HepG2 (cell line): ENCODE data around the gene SLA2. TPM values are rescaled to one million over a fixed set of nuclear protein-coding genes. Genes with fewer than 3 reads are reported as not detected.

Source experiments
- EZH2 ChIP-seq: conservative IDR thresholded peaks from 2 replicates; pipeline ENCODE4 v1.6.1; 2012; ENCODE audit warnings: mild to moderate bottlenecking, low read depth, low read length, moderate library complexity
- MIXL1 ChIP-seq: IDR thresholded peaks from 2 replicates; pipeline ENCODE4 v1.6.1; 2016
- NAIF1 ChIP-seq: sonication (generic); formaldehyde crosslinking; IDR thresholded peaks from 2 replicates; pipeline ENCODE4 v1.5.0; 2020; ENCODE audit warnings: mild to moderate bottlenecking, missing genetic modification reagents, borderline replicate concordance
- PHF21A ChIP-seq: sonication (generic); formaldehyde crosslinking; IDR thresholded peaks from 2 replicates; pipeline ENCODE4 v1.5.0; 2020; ENCODE audit warnings: mild to moderate bottlenecking, missing genetic modification reagents
- PRPF4 ChIP-seq: fragments of 200-400 bp; formaldehyde crosslinking; IDR thresholded peaks from 2 replicates; pipeline ENCODE4 v1.6.1; 2016; ENCODE audit warnings: low read length, low read depth; ENCODE audit not compliant: poor library complexity, severe bottlenecking
- YY1 ChIP-seq: IDR thresholded peaks from 2 replicates; pipeline ENCODE4 v1.6.1; 2011; ENCODE audit warnings: low read length, low read depth, moderate library complexity, mild to moderate bottlenecking; ENCODE audit not compliant: insufficient read depth, insufficient replicate concordance
- ZMAT5 ChIP-seq: sonication (generic); formaldehyde crosslinking; IDR thresholded peaks from 2 replicates; pipeline ENCODE4 v1.5.0; 2020; ENCODE audit warnings: mild to moderate bottlenecking, low read depth, missing genetic modification reagents, borderline replicate concordance
- ZNF10 ChIP-seq: sonication (generic); formaldehyde crosslinking; IDR thresholded peaks from 2 replicates; pipeline ENCODE4 v1.4.0; 2020; ENCODE audit warnings: mild to moderate bottlenecking, low read depth, missing genetic modification reagents, borderline replicate concordance
- ZNF503 ChIP-seq: sonication (generic); formaldehyde crosslinking; IDR thresholded peaks from 2 replicates; pipeline ENCODE4 v1.4.0; 2020; ENCODE audit warnings: missing genetic modification reagents
- ZNF543 ChIP-seq: sonication (generic); formaldehyde crosslinking; IDR thresholded peaks from 2 replicates; pipeline ENCODE4 v1.4.0; 2020; ENCODE audit warnings: mild to moderate bottlenecking, missing genetic modification reagents
- ZNF558 ChIP-seq: sonication (generic); formaldehyde crosslinking; IDR thresholded peaks from 2 replicates; pipeline ENCODE4 v1.9.0; 2022; ENCODE audit warnings: mild to moderate bottlenecking, missing genetic modification reagents, borderline replicate concordance
- ZNF574 ChIP-seq: sonication (generic); formaldehyde crosslinking; IDR thresholded peaks from 2 replicates; pipeline ENCODE4 v1.4.0; 2020; ENCODE audit warnings: missing genetic modification reagents
- polyA plus RNA-seq, 8 experiments: library from polyadenylated mRNA; depleted of rRNA in 3 of 8; stranded (reverse) in 7 of 8; unstranded in 1 of 8; fragments of >200 nt; fragmentation: Illumina TruSeq in 4 of 8; extraction: Trizol in 4 of 8; gene quantifications; 2 replicates each; pipeline versions ENCODE4 v1.2.1 to v1.2.3, GENCODE V29; 2011 to 2016; ENCODE audit warnings: low read depth in 4 of 8, missing spikeins in 1 of 8, mixed read lengths in 1 of 8; ENCODE audit not compliant: insufficient read depth in 1 of 8
- total RNA-seq, 5 experiments: library from RNA; depleted of rRNA; stranded (reverse); fragments of >200 nt; fragmentation: Illumina TruSeq; extraction: Trizol; gene quantifications; 2 replicates each; pipeline ENCODE4 v1.2.3, GENCODE V29; 2016; ENCODE audit warnings: low read depth in 1 of 5
- TF ChIP-seq, protein P1 (sequence below): IDR thresholded peaks from 2 replicates; pipeline ENCODE4 v1.6.1; 2016; ENCODE audit warnings: low read depth, borderline replicate concordance
- TF ChIP-seq, protein P2 (sequence below): sonication (generic); formaldehyde crosslinking; IDR thresholded peaks from 2 replicates; pipeline ENCODE4 v1.4.0; 2020; ENCODE audit warnings: missing genetic modification reagents
- TF ChIP-seq, protein P3 (sequence below): sonication (generic); formaldehyde crosslinking; IDR thresholded peaks from 2 replicates; pipeline ENCODE4 v1.4.0; 2020; ENCODE audit warnings: missing genetic modification reagents; ENCODE audit errors: not compliant biosample characterization
- TF ChIP-seq, protein P4 (sequence below): sonication (generic); formaldehyde crosslinking; IDR thresholded peaks from 2 replicates; pipeline ENCODE4 v1.4.0; 2020; ENCODE audit warnings: missing genetic modification reagents

Gene SLA2
- total and polyA plus RNA-seq, 2 of the 13 experiments (the other 11 are each of a cell fraction or from before 2014, with no cell fraction given), result 1.6 to 3.6 TPM

DNA sequence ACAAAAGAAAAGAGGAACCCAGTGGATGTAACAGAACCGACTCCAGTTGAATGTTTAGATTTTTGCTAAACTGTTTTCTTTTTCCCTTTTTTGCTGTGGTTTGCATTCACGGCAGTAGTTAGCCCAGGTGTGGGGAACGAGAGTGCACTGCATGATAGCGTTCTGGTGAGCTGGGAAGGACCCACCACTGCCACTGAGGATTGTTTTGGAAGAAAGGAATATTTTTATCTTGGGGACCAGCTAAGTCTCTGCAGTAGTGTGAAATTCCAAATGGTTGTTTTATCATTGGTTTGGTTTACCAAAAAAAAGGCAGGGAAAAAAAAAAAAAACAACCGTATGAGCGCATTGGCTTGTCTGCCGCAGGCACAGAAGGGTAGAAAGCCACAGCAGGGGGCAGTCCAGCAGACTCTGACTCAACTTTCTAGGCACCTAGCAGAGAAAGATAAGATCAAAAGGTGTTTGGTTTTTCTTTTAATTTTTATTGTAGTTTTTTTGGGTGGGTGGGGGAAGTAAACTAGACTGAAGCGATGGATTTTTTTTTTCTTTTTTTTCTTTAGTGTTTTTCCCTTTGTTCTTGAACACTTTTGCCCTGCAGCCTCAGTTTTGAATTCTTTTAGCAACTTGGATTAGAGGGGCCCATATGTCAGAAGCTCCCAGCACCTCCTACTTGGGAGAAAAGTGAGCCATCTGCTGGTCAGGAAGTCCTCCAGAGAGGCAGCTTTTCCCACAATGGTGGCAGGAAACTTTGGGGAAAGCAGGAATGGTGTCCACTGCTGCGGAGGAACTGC, 53.9 kb downstream of the SLA2 start (continued):
- TF ChIP-seq PRPF4 (peak; percentile 54), MIXL1 (no peak), ZNF574 (CRISPR knock-in tag) (peak; percentile 85), ZMAT5 (CRISPR knock-in tag) (no peak), ZNF10 (CRISPR knock-in tag) (no peak), EZH2 (no peak), ZNF558 (CRISPR knock-in tag) (no peak), YY1 (peak; percentile 51), ZNF543 (no peak), ZNF503 (CRISPR knock-in tag) (no peak), NAIF1 (CRISPR knock-in tag) (no peak), PHF21A (CRISPR knock-in tag) (no peak)
- TF ChIP-seq, protein P1, sequence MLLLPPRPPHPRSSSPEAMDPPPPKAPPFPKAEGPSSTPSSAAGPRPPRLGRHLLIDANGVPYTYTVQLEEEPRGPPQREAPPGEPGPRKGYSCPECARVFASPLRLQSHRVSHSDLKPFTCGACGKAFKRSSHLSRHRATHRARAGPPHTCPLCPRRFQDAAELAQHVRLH (CRISPR knock-in tag), result peak; percentile 39; the same call in 1 of the 2 replicates
- TF ChIP-seq, protein P2, sequence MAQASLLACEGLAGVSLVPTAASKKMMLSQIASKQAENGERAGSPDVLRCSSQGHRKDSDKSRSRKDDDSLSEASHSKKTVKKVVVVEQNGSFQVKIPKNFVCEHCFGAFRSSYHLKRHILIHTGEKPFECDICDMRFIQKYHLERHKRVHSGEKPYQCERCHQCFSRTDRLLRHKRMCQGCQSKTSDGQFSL, result no peak
- TF ChIP-seq, protein P3, sequence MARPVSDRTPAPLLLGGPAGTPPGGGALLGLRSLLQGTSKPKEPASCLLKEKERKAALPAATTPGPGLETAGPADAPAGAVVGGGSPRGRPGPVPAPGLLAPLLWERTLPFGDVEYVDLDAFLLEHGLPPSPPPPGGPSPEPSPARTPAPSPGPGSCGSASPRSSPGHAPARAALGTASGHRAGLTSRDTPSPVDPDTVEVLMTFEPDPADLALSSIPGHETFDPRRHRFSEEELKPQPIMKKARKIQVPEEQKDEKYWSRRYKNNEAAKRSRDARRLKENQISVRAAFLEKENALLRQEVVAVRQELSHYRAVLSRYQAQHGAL (CRISPR knock-in tag), result no peak
- TF ChIP-seq, protein P4, sequence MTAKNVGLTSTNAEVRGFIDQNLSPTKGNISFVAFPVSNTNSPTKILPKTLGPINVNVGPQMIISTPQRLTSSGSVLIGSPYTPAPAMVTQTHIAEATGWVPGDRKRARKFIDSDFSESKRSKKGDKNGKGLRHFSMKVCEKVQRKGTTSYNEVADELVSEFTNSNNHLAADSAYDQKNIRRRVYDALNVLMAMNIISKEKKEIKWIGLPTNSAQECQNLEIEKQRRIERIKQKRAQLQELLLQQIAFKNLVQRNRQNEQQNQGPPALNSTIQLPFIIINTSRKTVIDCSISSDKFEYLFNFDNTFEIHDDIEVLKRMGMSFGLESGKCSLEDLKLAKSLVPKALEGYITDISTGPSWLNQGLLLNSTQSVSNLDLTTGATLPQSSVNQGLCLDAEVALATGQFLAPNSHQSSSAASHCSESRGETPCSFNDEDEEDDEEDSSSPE (CRISPR knock-in tag), result no peak
